Astrocyte (in vitro differentiated cells and primary cell): ENCODE data around the gene PPP2R5C.

Experiments
- EZH2 ChIP-seq: IDR thresholded peaks from 2 replicates; pipeline ENCODE4 v1.6.1; 2012; ENCODE audit warnings: mild to moderate bottlenecking, low read length, inconsistent platforms; ENCODE audit not compliant: insufficient read depth
- TF ChIP-seq, protein P1 (sequence below): IDR thresholded peaks from 2 replicates; pipeline ENCODE4 v1.5.1; 2011; ENCODE audit warnings: low read depth, mild to moderate bottlenecking, inconsistent platforms, low read length, moderate library complexity; ENCODE audit not compliant: insufficient read depth

GRCh38 chr14:101821528-101821927 is 60.0 kb downstream of the PPP2R5C start:
- TF ChIP-seq, protein P1, sequence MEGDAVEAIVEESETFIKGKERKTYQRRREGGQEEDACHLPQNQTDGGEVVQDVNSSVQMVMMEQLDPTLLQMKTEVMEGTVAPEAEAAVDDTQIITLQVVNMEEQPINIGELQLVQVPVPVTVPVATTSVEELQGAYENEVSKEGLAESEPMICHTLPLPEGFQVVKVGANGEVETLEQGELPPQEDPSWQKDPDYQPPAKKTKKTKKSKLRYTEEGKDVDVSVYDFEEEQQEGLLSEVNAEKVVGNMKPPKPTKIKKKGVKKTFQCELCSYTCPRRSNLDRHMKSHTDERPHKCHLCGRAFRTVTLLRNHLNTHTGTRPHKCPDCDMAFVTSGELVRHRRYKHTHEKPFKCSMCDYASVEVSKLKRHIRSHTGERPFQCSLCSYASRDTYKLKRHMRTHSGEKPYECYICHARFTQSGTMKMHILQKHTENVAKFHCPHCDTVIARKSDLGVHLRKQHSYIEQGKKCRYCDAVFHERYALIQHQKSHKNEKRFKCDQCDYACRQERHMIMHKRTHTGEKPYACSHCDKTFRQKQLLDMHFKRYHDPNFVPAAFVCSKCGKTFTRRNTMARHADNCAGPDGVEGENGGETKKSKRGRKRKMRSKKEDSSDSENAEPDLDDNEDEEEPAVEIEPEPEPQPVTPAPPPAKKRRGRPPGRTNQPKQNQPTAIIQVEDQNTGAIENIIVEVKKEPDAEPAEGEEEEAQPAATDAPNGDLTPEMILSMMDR = no peak
- no peak for TF ChIP-seq EZH2
